SK-N-MC (cell line): Measurements from ENCODE around the gene NELFB.

Experiments
- DNase-seq: peaks from one replicate; pipeline ENCODE4 v3.0.0-alpha.2; 2011; ENCODE audit warnings: low read depth, low spot score
- H3K27ac ChIP-seq: fragments of 200-600 bp; sonication (generic); 2 replicates; pipeline ENCODE4 v1.5.1; 2016; ENCODE audit warnings: mixed run types
- H3K36me3 ChIP-seq: fragments of 200-600 bp; sonication (generic); 2 replicates; pipeline ENCODE4 v1.6.1; 2017; ENCODE audit warnings: antibody characterized with exemption, low read length, mixed read lengths; ENCODE audit not compliant: insufficient read depth
- H3K4me3 ChIP-seq: fragments of 200-600 bp; sonication (generic); 2 replicates; pipeline ENCODE4 v1.5.1; 2016
- H3K9ac ChIP-seq: fragments of 200-600 bp; sonication (generic); 2 replicates; pipeline ENCODE4 v1.8.0; 2017; ENCODE audit warnings: mixed run types, mixed read lengths; ENCODE audit not compliant: insufficient read length
- H3K9me3 ChIP-seq: fragments of 200-600 bp; sonication (generic); 2 replicates; pipeline ENCODE4 v1.6.1; 2017; ENCODE audit warnings: low read depth, mild to moderate bottlenecking, antibody characterized with exemption, low read length, moderate library complexity, mixed read lengths
- EZH2 ChIP-seq: fragments of 200-600 bp; sonication (generic); IDR thresholded peaks from one replicate; pipeline ENCODE4 v1.6.1; 2017; ENCODE audit warnings: antibody characterized with exemption
- FOXP2 ChIP-seq: optimal IDR thresholded peaks from 2 replicates; pipeline ENCODE3; 2011; ENCODE audit warnings: mild to moderate bottlenecking, moderate library complexity; ENCODE audit not compliant: insufficient read depth; ENCODE audit errors: extremely low read length, control extremely low read depth
- POLR2AphosphoS5 ChIP-seq: IDR thresholded peaks from 2 replicates; pipeline ENCODE4 v1.6.1; 2012; ENCODE audit warnings: mild to moderate bottlenecking, low read depth, low read length, borderline replicate concordance

Gene NELFB

DNA sequence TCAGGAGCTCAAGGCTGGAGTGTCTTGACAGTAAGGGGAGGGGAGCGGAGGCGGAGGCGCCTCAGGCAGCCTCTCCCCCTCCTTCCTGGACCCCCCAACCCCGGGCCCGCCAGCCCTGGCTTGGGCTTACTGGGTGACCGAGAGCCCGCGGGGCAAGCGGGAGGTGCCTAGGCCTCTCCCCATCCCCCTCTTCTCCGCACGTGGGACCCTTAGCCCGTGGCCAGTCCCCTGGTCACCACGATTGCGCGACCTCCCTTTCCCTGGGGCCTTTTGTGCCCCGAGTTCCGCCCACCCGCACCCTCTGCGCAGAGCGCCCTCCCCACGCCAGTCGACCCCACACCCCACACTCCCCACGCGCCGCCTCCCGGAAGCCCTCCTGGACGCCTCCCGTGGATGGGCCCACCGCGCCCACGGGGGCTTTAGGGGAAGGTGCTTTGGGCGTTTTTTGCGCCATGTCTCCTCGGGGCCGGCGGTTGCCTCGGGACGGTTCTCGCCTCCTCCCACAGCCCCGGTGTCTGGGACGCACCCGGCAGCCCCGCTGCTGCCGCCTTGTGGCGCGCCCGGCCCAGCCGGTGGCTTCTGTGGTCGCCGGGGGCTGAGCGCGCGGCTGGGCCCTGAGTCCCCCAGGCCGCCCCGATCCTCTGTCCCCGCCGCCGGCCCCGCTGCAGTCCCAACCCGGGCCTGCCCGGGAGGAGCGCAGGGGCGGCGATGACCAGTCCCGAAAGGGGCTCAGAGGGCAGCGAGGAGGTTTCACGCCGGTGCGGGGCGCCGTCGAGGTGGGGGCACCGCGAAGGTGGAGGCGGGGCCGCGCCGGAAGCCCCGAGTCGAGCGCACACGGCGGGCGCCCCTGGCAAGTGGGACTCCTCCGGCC, 25.6 kb downstream of the NELFB start:
- no peaks in the 10 kb centered on the region for H3K36me3 ChIP-seq
- H3K9me3 ChIP-seq: no peaks in the 10 kb centered on the region
- no peak for DNase-seq
- TF ChIP-seq EZH2 (no peak), FOXP2 (no peak), POLR2AphosphoS5 (no peak)
- H3K4me3 ChIP-seq: no peak overlapping the region
- no peak overlapping the region for H3K9ac ChIP-seq
- no peak overlapping the region for H3K27ac ChIP-seq

DNA sequence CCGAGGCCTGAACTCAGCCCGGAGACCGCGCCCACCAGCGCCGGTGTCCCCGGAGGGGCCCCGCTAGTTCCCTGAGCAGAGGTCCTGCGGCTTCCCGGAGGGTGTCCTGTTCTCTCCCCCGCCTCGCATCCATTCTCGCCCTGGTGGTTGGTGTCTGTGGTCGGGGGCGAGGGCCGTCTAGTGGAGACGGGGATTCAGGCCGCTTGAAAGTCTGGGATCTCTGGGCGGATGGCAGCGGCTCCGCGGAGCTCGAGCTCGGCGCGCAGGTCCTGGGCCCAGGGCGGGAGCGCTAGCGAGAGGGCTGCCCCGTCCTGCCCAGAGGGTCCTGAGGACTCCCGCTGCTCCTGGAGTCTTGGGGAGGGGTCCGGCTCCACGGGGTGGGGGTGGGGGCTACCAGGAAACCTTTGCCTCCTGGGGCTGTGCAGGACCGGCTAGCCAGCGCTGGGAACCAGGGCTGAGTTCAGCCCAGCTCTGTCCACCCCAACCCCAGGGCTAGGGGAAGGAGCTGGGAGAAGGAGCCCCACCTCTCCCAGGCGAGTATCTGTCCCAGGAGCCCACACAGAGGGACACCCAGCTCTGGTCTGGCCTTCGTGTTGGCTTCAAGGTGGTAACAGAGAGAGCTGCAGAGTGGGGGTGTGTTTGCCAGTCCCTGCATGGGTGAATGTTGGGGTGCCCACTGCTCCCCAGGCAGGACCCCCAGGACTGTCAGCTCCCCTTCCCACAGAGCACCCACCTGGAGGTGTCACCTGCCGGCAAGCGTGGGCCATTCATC, 26.4 kb downstream of the NELFB start:
- no peak for TF ChIP-seq EZH2
- TF ChIP-seq FOXP2: no peak
- no peak for TF ChIP-seq POLR2AphosphoS5
- Histone ChIP-seq H3K4me3 (no peak overlapping the region), H3K9ac (no peak overlapping the region), H3K36me3 (no peaks in the 10 kb centered on the region), H3K27ac (no peak overlapping the region), H3K9me3 (no peaks in the 10 kb centered on the region)
- DNase-seq: no peak

DNA sequence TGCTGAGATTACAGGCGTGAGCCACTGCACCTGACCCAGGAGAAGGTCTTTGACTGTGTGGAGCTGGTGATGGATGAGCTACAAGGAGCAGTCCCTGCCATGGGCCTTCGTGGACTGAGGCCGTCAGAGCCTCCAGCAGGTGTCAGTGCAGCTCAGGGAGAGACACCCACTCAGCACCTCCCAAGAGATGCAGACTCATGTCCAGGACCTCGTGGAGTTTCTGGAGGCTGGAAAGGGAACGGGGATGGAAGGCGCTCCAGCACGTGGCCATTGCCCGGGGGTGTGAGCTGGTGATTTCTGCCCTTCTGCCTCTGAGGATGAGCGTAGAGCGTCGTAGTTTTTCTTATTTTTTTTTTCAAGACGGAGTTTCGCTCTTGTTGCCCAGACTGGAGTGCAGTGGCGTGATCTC, 31.9 kb downstream of the NELFB start:
- H3K36me3 ChIP-seq: no peaks in the 10 kb centered on the region
- no peak for DNase-seq

DNA sequence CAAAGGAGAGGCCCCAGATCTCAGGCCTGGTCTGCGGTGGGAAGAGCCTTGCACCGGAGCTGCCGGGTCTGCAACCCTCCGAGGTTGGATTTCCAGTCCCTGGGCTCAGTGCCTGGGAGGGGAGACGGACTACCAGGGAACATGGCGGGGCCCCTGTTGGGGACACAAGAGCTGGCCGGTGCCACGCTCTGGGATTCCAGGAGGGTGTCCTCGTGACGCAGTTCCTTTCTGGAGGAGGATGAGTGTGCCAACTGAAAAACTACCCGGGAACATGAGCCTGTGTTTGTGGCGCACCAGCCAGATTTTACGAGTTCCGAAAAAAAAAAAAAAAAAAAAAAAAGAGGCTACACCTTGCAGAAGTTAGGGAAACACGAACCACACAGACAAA, 38.0 kb downstream of the NELFB start:
- TF ChIP-seq FOXP2 (no peak), EZH2 (no peak), POLR2AphosphoS5 (no peak)
- Histone ChIP-seq H3K9me3 (no peaks in the 10 kb centered on the region; the same call in 1 of the 2 replicates), H3K27ac (no peak overlapping the region), H3K4me3 (no peak overlapping the region), H3K36me3 (no peaks in the 10 kb centered on the region), H3K9ac (no peak overlapping the region)
- no peak for DNase-seq

More for the DNA sequence above, 31.9 kb downstream of the NELFB start:
- Histone ChIP-seq H3K9me3 (no peaks in the 10 kb centered on the region), H3K4me3 (no peak overlapping the region), H3K9ac (no peak overlapping the region), H3K27ac (no peak overlapping the region)
- TF ChIP-seq FOXP2: no peak
- TF ChIP-seq POLR2AphosphoS5: no peak
- TF ChIP-seq EZH2: no peak

DNA sequence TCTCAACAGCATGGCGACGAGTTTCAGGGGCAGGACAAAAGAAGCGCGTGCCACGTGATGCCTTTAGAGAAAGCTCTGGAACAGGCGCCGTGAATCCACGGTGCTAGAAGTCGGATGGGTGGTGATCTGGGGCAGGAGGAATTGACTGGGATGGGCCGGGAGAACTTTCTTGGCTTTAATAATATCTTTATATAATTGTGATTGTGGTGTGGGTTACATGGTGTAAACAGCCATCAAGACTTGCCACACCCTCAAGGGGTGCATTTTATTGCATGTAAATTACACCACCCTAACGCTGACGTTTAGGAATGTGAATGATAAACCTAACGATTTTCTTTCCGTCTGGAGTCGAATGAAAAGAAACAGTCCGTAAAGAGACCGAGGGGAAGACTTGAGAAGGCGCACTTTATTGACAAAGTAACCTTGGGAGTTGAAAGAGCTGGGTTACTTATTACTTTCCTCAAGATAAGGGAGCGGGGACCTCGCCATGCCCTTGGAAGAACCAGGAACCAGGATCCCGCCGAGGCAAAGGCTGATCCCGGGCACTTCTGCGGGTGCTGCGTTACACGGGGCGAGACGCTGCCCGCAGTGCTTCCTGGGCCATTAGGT, 38.5 kb downstream of the NELFB start:
- TF ChIP-seq EZH2 (no peak), FOXP2 (no peak), POLR2AphosphoS5 (no peak)
- H3K4me3 ChIP-seq: no peak overlapping the region
- no peaks in the 10 kb centered on the region; the same call in 1 of the 2 replicates for H3K9me3 ChIP-seq
- H3K36me3 ChIP-seq: no peaks in the 10 kb centered on the region
- H3K9ac ChIP-seq: no peak overlapping the region
- no peak for DNase-seq
- H3K27ac ChIP-seq: no peak overlapping the region

DNA sequence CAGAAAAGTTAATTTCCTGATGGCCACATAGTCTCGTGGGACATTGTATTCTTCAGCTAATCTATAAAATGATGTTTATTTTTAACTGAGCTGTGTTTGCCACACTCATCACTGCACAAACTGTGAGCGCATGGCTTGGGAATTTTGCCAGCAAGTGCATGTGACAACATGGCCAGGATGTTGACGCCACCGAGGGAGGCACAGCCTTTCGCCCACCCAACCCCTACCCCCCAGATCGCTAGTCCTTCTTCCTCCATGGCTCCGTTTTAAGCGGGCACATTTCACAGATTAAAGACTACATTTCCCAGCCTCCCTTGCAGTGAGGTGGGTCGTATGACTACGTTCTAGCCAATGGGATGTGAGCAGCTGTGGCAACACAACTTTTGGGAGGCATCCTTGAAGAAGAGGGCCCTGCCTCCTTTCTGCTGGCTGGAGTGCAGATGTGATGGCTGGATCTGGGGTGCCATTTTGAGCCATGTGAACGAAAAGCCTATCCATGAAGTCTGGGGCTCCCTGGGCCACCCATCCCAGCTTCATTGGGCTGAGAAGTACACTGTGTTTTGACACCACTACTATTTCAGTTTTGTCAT, 39.1 kb downstream of the NELFB start:
- H3K9ac ChIP-seq: no peak overlapping the region
- no peak for DNase-seq
- no peak overlapping the region for H3K27ac ChIP-seq
- no peak for TF ChIP-seq EZH2
- TF ChIP-seq FOXP2: no peak
- no peak for TF ChIP-seq POLR2AphosphoS5
- no peak overlapping the region for H3K4me3 ChIP-seq
- H3K9me3 ChIP-seq: no peaks in the 10 kb centered on the region; the same call in 1 of the 2 replicates
- H3K36me3 ChIP-seq: no peaks in the 10 kb centered on the region

DNA sequence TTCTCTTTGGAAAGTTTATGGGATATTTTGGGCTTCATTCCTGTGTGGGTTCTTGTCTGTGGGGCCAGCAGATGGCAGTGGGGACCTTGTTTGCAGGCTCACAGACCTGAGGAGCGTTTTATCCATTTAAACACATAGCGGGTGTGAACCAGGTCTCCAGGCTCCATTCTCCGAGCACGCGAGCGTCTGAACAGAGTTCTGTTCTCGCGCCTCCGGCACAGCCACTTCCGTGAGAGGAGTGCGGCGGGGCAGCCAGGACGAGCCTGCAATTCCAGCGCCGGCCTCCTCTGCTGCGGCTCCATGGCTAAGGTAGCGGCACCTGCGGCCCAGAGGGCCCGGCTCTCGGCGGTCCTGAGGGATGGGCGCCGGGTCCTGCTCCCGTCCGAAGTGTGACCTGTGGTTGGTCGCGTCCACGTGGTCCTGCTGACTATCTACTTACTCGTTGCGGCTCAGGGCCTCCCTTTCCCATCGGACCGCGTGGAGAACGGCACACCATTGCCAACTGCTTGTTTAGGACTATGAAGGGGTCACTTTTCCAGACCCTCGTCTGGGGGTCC, 39.6 kb downstream of the NELFB start:
- peak overlapping the region; percentile 60 for H3K4me3 ChIP-seq

More for the DNA sequence above, 39.6 kb downstream of the NELFB start:
- Histone ChIP-seq H3K9me3 (no peaks in the 10 kb centered on the region; the same call in 1 of the 2 replicates), H3K9ac (no peak overlapping the region), H3K27ac (no peak overlapping the region), H3K36me3 (no peaks in the 10 kb centered on the region)
- no peak for TF ChIP-seq FOXP2
- no peak for TF ChIP-seq POLR2AphosphoS5
- TF ChIP-seq EZH2: no peak
- no peak for DNase-seq
